ENCODE results near the gene FABP6. TPM values are rescaled to one million over a fixed set of nuclear protein-coding genes. Genes with fewer than 3 reads are reported as not detected.

Gene FABP6
- total RNA-seq, 1 experiment from 2014 or later, result not detected

- peaks cover 4% of the 10 kb centered on the region; the same call in 1 of the 2 replicates for H3K4me1 ChIP-seq (ENCODE audit: insufficient read depth, low read length)
- POLR2A ChIA-PET (ENCODE audit: unreplicated experiment), result no interaction called here
- 0 out of 2 replicates have a peak overlapping the region, but pooled peaks have one; percentile 15 for H3K9ac ChIP-seq (ENCODE audit: low read length)
- H2AFZ ChIP-seq (ENCODE audit: low read length), result peak overlapping the region; percentile 98
- no peaks in the 10 kb centered on the region for H4K20me1 ChIP-seq (ENCODE audit: low read length)
- H3K27me3 ChIP-seq (ENCODE audit: low read length), result no peaks in the 10 kb centered on the region
- CTCF ChIA-PET, result interaction anchor here (0.6 kb wide), 1 partner anchor 192 kb away, joined by 3 read pairs; no protein-coding TSS in a partner anchor
- no peak for TF ChIP-seq CTCF (conservative IDR thresholded peaks at IDR 0.05; ENCODE audit: low read depth, low read length)
- no peak for TF ChIP-seq EZH2phosphoT487 (IDR thresholded peaks at IDR 0.05; ENCODE audit: borderline replicate concordance, low read length)
- no peak for TF ChIP-seq EZH2 (IDR thresholded peaks at IDR 0.05; ENCODE audit: low read length, unreplicated experiment)
- no peaks in the 10 kb centered on the region for H3K9me3 ChIP-seq (ENCODE audit: low read length)
- ATAC-seq (no peak), DNase-seq (no peak)
- no peaks in the 10 kb centered on the region for H3K36me3 ChIP-seq (ENCODE audit: low read depth, low read length)
- H3K27ac ChIP-seq (ENCODE audit: low read length), result no peak overlapping the region
- peak overlapping the region; percentile 61; the same call in 1 of the 2 replicates for H3K4me3 ChIP-seq (ENCODE audit: low read length)
- H3K9me2 ChIP-seq (replicated peaks; ENCODE audit: low read length), result no peaks in the 10 kb centered on the region
- peak overlapping the region; percentile 82 for H3K4me2 ChIP-seq (ENCODE audit: low read length)
- no peaks in the 10 kb centered on the region for H3K79me2 ChIP-seq (ENCODE audit: low read length)
- intact Hi-C loops (cut with micrococcal nuclease), result loop anchor here (1.0 kb wide), 2 partner anchors 146 to 192 kb away; no protein-coding TSS in a partner anchor
- BruUV-seq (replicated peaks), result no TSS peak
- H3F3A ChIP-seq (ENCODE audit: low read length, unreplicated experiment), result no peaks in the 10 kb centered on the region
Observed at GRCh38 chr5:160198841-160199409, 30.4 kb upstream of the FABP6 start.

- H3K79me2 ChIP-seq (ENCODE audit: low read length), result no peaks in the 10 kb centered on the region
- H3F3A ChIP-seq (ENCODE audit: low read length, unreplicated experiment), result no peaks in the 10 kb centered on the region
- ChIA-PET CTCF (interaction anchor here (0.6 kb wide), 1 partner anchor 192 kb away, joined by 3 read pairs; no protein-coding TSS in a partner anchor), POLR2A (ENCODE audit: unreplicated experiment) (no interaction called here)
- no peaks in the 10 kb centered on the region for H3K9me3 ChIP-seq (ENCODE audit: low read length)
- H3K36me3 ChIP-seq (ENCODE audit: low read depth, low read length), result no peaks in the 10 kb centered on the region
- ATAC-seq (peak; percentile 100), DNase-seq (peak; percentile 76)
- H3K4me1 ChIP-seq (ENCODE audit: insufficient read depth, low read length), result peaks cover 4% of the 10 kb centered on the region; the same call in 1 of the 2 replicates
- peak overlapping the region; percentile 98 for H2AFZ ChIP-seq (ENCODE audit: low read length)
- TF ChIP-seq EZH2phosphoT487 (IDR thresholded peaks at IDR 0.05; ENCODE audit: borderline replicate concordance, low read length), result no peak
- peak; percentile 95 for TF ChIP-seq CTCF (conservative IDR thresholded peaks at IDR 0.05; ENCODE audit: low read depth, low read length)
- TF ChIP-seq EZH2 (IDR thresholded peaks at IDR 0.05; ENCODE audit: low read length, unreplicated experiment), result no peak
- intact Hi-C loops (cut with micrococcal nuclease), result loop anchor here (1.0 kb wide), 2 partner anchors 146 to 192 kb away; no protein-coding TSS in a partner anchor
- H4K20me1 ChIP-seq (ENCODE audit: low read length), result no peaks in the 10 kb centered on the region
- BruUV-seq (replicated peaks), result no TSS peak
- H3K27me3 ChIP-seq (ENCODE audit: low read length), result no peaks in the 10 kb centered on the region
- H3K4me2 ChIP-seq (ENCODE audit: low read length), result peak overlapping the region; percentile 82
- no peak overlapping the region for H3K27ac ChIP-seq (ENCODE audit: low read length)
- H3K9me2 ChIP-seq (replicated peaks; ENCODE audit: low read length), result no peaks in the 10 kb centered on the region
- H3K9ac ChIP-seq (ENCODE audit: low read length), result 0 out of 2 replicates have a peak overlapping the region, but pooled peaks have one; percentile 15
- peak overlapping the region; percentile 61 for H3K4me3 ChIP-seq (ENCODE audit: low read length)
Observed at GRCh38 chr5:160199410-160199911, 29.8 kb upstream of the FABP6 start.

DNA sequence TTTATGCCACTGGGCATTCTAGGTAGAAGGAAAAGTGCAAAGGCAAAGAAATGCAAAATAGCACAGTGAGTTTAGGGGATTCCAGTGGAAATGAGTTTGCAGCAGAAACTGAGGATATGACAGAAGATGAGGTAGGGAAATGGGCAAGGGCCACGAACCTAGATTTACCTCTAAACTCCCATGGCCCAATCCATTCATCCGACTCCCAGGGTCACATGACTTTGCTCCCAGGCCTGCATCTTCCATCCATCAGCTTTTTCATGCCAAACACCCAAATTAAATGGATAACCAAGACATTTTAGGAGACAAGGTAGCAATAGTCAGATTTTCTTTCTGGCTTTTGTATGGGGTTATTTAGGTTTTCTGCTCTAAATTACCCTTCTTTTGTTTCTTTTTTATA is 22.2 kb upstream of the FABP6 start:
- TF ChIP-seq EZH2 (IDR thresholded peaks at IDR 0.05; ENCODE audit: low read length, unreplicated experiment), result no peak
- TF ChIP-seq EZH2phosphoT487 (IDR thresholded peaks at IDR 0.05; ENCODE audit: borderline replicate concordance, low read length), result no peak
- no peak for TF ChIP-seq CTCF (conservative IDR thresholded peaks at IDR 0.05; ENCODE audit: low read depth, low read length)

More for the DNA sequence above, 22.2 kb upstream of the FABP6 start:
- H4K20me1 ChIP-seq (ENCODE audit: low read length), result no peaks in the 10 kb centered on the region
- CTCF ChIA-PET, result no interaction called here
- no TSS peak for BruUV-seq (replicated peaks)
- no peaks in the 10 kb centered on the region for H3F3A ChIP-seq (ENCODE audit: low read length, unreplicated experiment)
- no peak overlapping the region for H3K4me2 ChIP-seq (ENCODE audit: low read length)
- no peaks in the 10 kb centered on the region for H3K79me2 ChIP-seq (ENCODE audit: low read length)
- H3K4me1 ChIP-seq (ENCODE audit: insufficient read depth, low read length), result peaks cover 11% of the 10 kb centered on the region
- no peak for DNase-seq
- no peak overlapping the region for H3K9ac ChIP-seq (ENCODE audit: low read length)
- intact Hi-C loops (cut with micrococcal nuclease), result no loop called here
- H3K36me3 ChIP-seq (ENCODE audit: low read depth, low read length), result no peaks in the 10 kb centered on the region
- H3K9me2 ChIP-seq (replicated peaks; ENCODE audit: low read length), result no peaks in the 10 kb centered on the region
- ATAC-seq, result no peak
- H3K9me3 ChIP-seq (ENCODE audit: low read length), result no peaks in the 10 kb centered on the region
- H3K27me3 ChIP-seq (ENCODE audit: low read length), result no peaks in the 10 kb centered on the region
- H2AFZ ChIP-seq (ENCODE audit: low read length), result no peak overlapping the region
- POLR2A ChIA-PET (ENCODE audit: unreplicated experiment), result no interaction called here
- H3K4me3 ChIP-seq (ENCODE audit: low read length), result no peak overlapping the region
- no peak overlapping the region for H3K27ac ChIP-seq (ENCODE audit: low read length)

All from PC-3 (cell line).